HTR-8/SVneo (cell line): ENCODE measurements around the gene JAZF1.

Experiments used
- DNase-seq: peaks from one replicate; pipeline ENCODE4 v3.0.0; 2011; ENCODE audit warnings: low spot score, mixed read lengths; ENCODE audit not compliant: insufficient read length
- FAIRE-seq: peaks from 2 replicates; lab custom pipeline; 2011; peaks lifted over from hg19 to GRCh38; lab: Jason Lieb, UNC

The JAZF1 gene

DNA sequence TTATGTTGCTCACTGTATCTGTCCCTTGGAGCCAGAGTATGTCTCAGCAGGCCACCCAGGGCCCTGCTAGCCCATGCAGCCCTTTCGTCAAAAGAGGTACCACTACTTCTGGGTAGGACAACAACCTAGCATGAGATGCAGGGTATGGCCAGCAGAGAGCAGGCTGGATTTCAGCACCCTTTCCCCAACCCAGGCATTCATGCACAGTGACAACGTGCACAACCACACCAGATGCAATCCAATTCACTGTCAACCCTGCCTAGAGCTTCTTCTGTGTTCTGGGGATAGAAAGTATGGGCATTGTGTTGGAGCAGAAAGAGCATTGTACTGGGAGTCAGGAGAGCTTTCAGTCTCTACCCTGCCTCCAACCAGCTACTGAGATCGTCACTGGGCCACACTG, 37.9 kb downstream of the JAZF1 start:
- FAIRE-seq (no peak), DNase-seq (no peak)

DNA sequence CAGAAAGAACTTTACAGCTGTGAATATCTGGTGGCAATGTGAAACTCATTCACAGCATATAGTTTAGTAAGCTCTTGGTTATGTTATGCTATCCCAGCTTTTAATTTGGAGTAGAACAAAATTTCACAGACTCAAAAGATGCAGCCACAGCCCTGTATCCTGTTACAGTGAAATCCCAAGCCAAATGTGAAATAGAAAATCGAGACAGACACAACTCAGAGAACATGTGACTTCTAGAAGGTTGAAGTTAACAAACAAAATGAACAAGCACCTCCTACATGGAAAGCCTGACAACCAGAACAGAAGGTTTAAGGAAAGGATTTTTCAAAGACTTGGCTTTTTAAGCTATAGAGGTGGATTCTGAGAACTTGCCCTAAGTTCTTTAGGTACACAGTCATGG, 39.6 kb downstream of the JAZF1 start:
- FAIRE-seq (no peak), DNase-seq (no peak)

DNA sequence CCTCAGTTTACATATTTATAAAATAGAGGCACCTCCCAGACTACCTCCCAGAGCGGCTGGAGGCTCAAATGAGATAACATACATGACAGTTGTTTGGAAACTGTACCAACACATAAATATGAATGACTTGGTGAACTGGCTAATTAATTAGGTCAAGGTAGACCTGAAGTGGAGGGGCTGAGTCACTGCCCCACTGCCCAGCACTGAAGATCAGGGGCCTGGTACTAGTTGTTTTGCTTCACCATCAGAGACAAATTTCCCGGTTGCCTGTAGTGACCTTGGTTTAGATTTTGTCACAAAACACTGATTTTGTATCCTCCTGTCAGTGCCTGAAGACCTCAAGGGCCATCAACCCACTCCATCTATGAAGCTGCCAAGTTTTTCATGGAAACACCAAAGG, 41.8 kb downstream of the JAZF1 start:
- FAIRE-seq (no peak), DNase-seq (no peak)

DNA sequence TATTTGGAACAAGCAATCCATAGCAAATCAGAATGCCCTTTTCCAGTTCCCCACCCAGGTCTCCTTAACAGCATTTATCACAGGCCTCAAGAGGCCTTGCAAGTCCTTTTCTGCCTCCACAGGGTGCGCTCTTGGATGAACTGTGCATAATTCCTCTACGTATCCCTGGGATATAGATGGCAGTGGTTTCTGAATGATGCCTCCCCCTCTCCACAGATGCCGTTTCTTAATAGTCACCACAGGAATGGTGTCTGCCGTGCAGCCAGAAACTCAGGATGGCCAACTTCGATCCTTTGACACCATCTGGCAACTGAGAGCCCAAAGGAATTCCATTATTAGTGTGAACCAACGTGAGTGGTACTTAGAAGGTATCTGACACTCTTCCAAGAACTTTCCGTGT, 43.1 kb downstream of the JAZF1 start:
- no peak for FAIRE-seq
- no peak for DNase-seq

DNA sequence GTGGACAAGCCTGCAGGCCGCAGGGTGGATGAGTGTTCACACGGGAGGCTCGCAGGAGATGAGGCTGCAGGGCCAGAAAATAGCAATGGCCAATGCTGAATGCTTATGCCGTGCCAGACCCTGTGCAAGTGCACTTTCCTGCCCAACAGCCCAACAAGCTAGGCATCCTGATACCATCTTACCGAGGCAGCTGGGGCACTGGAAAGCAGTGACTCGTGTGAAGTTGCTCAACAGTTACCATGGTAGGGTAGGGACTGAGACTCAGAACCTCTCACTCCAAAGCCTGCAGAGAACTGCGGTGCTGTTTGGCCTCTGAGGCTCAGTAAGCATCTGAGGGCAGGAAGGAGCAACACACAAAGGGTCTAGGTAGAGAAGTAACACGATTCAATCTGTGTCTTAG, 43.7 kb downstream of the JAZF1 start:
- no peak for DNase-seq
- peak; percentile 49 for FAIRE-seq

DNA sequence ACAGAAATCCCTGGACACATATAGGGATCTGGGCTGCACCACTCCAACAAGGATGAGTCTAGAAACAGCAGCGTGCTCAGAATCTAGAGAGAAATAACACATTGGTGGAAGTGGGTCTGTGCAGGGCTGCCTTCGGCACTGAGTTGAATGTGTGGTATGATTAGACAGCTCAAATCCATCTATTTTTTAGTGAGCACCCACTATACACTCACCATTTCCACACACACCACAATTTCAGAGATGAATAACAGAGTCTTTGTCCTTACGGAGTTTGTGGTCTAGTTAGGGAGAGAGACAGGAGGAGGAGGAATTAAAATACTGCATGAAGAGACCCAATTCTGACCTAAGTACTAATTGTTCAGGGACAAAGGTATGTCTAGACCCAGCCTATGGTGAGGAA, 44.2 kb downstream of the JAZF1 start:
- no peak for FAIRE-seq
- no peak for DNase-seq

DNA sequence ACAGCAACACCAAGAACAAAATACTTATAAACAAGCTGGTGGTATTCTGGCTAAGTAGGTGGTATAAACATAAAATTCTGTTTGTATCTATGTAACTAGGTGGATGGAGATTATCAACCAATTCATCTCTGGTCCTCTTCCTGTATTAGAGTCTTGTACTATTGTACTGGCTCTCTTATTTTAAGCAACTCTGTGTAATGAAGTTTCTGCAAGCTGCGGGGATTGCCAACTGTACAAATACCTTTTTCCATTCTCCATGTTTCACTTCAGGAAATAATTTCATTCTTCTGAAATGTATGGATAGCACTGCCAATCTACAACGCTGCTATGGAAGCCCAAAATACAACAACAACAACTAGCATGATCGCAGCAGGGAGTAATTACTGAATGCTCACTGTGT, 44.8 kb downstream of the JAZF1 start:
- DNase-seq (no peak), FAIRE-seq (no peak)

DNA sequence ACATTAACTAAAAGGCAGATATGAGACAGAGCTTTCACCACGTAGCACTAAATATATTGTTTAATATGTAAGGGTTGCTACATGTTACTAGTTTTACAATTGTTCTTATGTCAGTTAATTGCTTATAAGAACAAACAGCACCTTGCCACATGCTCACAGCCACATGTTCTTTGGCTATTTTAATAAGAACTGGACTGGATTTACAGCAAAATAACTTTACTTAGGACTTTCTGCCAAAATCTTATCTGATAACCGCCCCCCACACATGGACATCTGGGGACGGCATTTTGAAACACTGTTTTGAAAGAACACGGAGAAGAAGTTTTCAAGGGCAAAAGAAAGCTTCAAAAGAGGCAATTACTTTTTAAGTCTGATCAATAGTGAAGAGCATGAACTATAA, 45.3 kb downstream of the JAZF1 start:
- DNase-seq, result no peak
- FAIRE-seq, result no peak

DNA sequence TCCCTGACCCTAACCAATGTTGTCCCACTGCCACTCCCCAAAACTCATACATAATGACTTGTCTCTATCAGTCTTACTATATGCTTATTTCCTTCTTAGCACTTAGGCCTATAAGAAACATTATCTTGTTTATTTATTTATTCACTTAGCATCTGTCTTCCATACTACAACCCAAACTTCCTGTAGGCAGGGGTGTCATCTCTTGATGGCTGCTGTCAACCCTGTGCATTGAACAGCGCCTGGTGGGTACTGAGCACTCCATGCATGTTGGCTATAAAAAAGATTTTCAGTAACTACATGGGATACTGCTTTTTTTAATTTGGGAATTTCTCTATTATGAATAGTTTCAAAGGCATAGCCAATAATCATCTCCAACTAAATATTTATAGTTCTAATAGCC, 46.7 kb downstream of the JAZF1 start:
- DNase-seq (no peak), FAIRE-seq (no peak)

DNA sequence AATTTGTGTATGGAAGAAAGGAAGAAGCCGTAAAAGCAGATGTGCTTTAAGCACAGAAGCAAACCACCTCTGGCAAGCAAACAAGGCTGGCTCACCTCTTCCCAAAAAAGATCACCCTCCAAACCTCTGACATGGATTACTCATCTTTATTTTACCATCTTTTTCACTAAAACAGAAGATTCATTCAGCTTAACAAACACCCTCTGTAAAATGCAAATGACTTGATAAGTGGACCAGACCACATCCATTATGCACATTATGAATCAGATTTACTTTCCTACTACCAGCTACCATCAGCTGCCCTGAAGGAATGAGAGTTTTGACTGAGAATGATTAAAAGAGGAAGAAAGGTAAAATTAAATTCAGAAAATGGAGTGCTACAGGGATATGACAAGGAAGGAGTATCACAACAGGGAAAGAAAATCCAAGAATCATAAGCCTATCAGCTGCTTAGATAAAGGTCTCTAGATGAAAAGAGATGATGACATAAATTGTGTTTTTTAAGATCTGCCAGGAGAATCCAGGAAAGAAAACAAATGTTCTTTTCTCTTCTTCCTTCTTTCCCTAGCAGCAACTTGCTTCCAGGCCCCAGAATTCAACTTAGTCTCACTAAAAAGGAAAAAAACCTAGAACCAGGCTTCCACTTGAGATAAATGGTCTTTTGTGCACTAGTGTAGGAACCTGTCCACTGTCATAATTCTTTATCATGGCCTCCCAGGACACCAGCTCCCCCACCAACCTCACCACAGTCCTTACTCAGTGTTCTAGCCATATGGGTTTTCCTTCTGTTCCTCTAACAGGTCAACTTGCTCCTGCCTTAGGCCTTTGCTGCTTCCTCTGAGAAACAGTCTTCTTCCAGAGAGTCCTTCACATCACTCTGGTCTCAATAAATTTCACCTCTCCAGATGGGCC, 47.4 kb downstream of the JAZF1 start:
- no peak for DNase-seq
- FAIRE-seq, result no peak

DNA sequence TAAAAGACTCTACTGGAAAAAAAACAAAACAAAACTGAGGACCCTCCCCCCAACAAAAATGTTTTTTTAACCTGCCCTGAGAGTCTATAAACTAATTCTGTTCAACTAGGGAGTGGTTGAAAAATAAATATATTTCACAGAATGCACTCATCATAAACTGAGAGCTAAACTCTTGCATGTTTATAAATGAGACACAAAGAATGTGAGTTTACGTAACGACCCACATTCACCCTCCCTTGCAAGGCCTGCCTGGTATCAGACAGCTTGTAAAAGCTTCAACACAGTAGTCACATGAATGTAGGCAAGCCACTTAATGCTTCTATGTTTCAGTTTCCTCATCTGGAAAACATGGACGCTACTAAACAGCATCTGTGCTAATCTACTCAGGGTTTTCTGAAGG, 50.3 kb downstream of the JAZF1 start:
- FAIRE-seq (peak; percentile 28), DNase-seq (no peak)

DNA sequence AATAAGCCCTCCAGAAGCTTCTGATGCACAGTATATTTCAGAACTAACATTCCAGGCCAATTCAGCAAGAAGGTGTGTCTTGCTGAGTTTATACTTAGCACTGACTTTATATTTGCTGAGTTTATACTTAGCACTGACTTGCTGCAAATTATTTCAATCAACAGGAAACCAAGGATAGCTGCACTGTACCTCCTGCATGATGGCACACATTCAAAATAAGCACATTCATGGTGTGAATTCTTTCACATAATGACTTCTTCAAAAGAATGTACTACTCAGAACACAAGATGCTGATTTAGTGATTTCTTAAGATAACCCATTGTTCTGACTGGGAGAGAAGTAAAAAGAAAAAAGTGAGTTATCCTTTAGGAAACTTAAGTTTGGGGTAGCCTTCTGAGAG, 52.0 kb downstream of the JAZF1 start:
- DNase-seq, result no peak
- no peak for FAIRE-seq

DNA sequence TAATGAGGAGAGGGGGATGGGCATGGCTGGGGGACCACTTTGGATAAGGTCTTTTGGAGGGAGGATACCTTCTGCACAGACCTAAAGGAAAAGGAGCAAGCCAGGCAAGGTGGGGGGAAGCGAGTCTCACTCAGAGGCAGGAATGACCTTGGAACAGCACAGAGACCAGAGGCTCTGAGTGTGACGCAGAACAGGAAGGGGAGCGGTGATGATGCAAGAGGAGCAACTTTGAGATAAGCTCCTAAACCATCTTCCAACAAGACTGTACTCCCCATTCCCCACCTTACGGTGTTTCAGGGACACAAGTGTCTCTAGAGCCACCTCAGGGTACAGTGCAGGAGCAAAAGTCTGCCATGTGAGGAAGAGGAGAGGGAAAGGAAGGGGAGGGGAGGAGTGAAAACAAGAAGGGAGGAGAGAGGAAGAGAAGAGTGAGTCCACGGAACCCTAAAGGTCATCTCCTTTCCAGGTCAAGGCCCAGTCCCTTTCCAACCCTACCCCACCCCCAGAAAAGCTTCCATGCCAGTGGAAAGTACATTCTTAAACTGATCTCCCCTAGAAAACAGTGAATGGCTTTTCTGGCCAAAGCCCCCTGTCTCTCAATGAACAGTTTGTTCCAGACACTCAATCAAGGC, 54.1 kb downstream of the JAZF1 start:
- FAIRE-seq, result no peak
- DNase-seq, result no peak

DNA sequence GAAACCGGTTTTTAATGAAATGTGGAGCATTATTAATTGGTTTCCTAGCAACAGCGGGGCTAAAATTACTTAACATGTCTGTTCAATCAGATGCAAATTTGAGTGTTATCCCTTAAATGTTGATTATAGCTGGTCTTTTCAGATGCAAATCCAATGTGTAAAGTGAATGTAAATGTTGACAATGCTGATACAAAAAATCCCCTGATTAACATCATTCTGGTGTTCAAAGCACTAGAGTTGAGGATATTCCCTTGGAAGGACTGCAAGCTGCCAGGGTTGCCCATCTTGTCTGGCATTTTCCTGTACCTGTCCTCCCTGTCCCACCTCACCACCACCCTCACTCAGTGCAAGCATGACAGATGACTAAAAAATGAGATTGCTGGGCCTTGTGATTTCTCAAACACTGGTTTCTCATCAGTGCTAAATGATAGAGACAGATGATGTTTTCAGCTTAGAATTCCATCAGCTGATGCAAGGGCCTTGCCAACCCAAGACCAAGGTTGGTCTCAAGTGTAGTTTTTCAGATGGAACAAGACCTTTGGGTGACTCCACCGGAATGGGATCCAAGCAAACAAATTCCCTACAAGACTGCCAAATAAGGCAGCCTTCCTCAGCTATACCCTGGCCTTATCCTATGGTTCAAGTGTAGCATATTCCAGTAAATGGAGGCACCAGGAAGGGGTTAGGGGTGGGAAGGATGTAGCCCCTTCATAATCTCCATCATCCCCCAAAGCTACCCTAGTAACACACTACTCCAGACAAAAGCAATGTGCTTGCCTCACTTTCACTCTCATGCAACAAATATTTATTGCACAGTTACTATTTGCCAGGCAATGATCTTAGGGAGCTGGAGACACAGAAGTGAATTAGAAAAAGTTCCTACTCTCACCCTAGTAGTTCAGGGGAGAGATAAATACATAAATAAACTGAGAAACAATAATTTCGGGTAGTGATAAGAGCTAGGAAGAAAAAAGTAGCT, 54.9 kb downstream of the JAZF1 start:
- FAIRE-seq, result no peak
- no peak for DNase-seq

DNA sequence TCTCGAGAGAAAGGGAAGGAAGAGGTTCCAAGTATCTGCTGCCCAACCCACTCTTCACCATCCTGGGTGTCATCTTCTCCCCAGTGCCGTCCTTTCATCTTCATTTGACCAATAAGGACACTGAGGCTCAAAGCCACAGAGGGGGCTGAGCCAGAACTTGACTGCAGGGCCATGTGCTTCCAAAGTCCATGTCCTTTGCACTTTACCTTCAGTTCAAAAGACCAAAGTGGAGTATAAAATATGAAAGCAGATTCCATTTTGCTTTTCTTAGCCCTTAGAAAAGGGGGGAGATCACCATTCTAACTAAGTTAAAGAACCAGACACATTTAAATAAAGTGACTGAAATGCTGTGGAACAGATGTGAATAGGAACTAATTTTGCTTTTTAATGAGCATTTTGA, 56.2 kb downstream of the JAZF1 start:
- no peak for FAIRE-seq

DNA sequence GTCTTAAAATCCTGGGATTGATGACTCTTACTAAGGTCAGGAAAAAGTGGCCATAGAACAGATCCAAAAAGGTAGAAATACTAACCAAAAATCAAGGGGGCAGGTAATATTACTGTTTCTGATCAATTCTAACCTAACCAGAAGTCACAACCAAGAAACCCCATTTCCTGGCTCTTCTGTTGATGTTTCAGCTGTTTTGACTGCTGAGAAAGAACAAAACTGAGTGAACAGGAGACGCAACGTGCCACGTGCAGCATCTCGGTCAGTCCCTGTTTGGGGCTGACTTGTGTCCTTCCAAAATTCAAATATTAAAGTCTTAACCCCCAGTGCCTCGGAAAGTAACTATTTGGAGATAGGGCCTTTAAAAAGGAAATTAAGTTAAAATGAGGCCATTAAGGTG, 56.8 kb downstream of the JAZF1 start:
- no peak for DNase-seq
- FAIRE-seq, result no peak

More for the DNA sequence above, 56.2 kb downstream of the JAZF1 start:
- DNase-seq, result no peak

DNA sequence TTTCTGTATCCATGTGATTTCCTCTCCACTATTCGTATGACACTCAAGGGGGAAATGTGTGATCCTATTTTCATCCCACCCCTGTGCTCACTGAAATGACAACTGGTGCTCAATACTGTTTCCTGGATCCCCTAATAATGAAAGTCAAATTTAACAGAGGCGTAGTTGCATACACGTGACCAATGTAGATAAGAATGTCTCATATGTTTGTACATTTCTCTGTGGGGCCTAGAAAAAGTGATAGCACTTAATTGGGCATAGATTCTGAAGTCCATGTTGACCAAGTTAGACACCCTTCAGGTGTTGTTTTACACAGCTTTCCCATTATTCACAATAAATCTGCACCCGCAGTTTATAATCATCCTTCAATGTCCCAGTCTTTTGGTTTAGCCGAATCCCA, 59.1 kb downstream of the JAZF1 start:
- no peak for DNase-seq
- FAIRE-seq, result no peak

DNA sequence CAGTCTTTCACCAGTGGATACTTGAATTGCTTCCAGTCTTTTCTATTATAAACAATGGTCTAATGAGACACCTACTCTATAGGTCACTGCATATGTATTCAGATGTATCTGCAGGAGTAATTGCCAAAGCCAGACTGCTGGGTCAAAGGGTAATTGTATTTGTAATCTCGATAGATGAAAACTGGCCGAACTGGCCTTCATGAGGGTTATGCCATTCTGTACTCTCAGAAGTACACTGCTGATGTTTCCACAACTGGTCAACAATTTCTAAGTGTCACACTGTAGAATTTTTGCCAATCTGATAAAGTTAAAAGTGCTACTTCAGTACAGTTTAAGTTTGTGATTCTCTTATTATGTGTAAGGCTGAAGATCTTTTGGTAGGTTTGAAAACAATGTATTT, 64.6 kb downstream of the JAZF1 start:
- FAIRE-seq (no peak), DNase-seq (no peak)

DNA sequence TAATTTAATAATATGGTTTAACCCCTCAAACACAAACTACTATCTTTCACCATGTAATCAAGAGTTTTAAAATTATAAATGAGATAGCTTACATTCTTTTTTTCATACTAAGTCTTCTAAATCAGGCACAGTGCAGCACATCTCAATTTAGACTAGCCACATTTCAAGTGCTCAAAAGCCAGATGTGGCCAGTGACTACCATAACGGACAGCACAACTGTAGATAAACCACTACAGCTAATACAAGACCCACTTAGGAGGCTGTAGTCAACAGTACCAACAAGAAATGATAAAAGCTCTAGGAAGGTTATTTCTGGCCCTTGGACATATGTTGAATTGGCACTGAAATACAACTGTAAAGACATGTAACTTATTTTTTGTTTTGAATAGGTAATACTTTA, 65.3 kb downstream of the JAZF1 start:
- FAIRE-seq, result no peak
- DNase-seq, result no peak

DNA sequence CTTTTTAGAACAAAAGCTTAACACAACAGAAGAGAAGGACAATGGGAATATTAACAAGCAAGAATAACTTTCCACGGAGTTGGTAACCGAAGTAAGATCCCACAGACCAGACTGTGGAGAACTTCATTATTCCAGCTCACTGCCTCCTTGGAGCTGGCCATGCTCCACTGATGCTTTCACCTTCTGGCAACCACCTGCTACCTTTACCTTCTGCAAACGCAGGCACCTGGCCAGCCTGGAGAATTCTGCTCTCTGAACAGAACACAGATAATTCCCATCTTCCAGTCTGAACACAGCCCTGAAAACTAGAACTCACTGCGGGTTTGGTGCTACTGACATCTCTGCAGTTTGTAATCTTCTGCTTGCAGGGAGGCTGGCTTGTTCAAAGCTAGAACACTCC, 66.5 kb downstream of the JAZF1 start:
- no peak for DNase-seq
- FAIRE-seq, result no peak
